ENCODE results near the gene ADAT3. TPM values are rescaled to one million over a fixed set of nuclear protein-coding genes. Genes with fewer than 3 reads are reported as not detected.
A peak's percentile ranks its signal among the peaks of the same experiment; 100 is the strongest.

Gene ADAT3
- total RNA-seq, result 6.3 TPM
- long read RNA-seq, partial matches to known transcripts, result 3 of 5 reads
- long read RNA-seq, other reads (novel, unspliced or antisense), result 2 of 5 reads

- H3K36me3 ChIP-seq, result no peaks in the 10 kb centered on the region
- intact Hi-C loops (cut with DNase I), result no loop called here
- H3K27me3 ChIP-seq, result no peaks in the 10 kb centered on the region
- H3K4me1 ChIP-seq, result peaks cover 27% of the 10 kb centered on the region
- no peak for TF ChIP-seq CTCF (IDR thresholded peaks at IDR 0.05)
- ATAC-seq (peak; percentile 95), DNase-seq (peak; percentile 100)
- H3K9me3 ChIP-seq, result no peaks in the 10 kb centered on the region
- peak within 1 kb of the TSS; percentile 71 for H3K27ac ChIP-seq
- peak within 1 kb of the TSS; percentile 63 for H3K4me3 ChIP-seq
These were observed at the start of gene ADAT3, which contains the start of gene SCAMP4 for GRCh38 chr19:1905110-1905862. Gene ADAT3 (plus strand): TSS chr19:1905399. CDS start chr19:1912048, 6,649 bp downstream. Gene SCAMP4 (plus strand): TSS chr19:1905399. CDS start chr19:1915020, 9,621 bp downstream.

GRCh38 chr19:1855828-1856255, 49.4 kb upstream of the ADAT3 start:
- no peak for DNase-seq

GRCh38 chr19:1856345-1856697, 48.9 kb upstream of the ADAT3 start:
- Histone ChIP-seq H3K36me3 (no peaks in the 10 kb centered on the region), H3K27me3 (no peaks in the 10 kb centered on the region), H3K4me1 (peaks cover 82% of the 10 kb centered on the region), H3K27ac (peak overlapping the region; percentile 94), H3K4me3 (peak overlapping the region; percentile 51), H3K9me3 (no peaks in the 10 kb centered on the region)
- TF ChIP-seq CTCF (IDR thresholded peaks at IDR 0.05), result no peak
- intact Hi-C loops (cut with DNase I), result no loop called here
- no peak for ATAC-seq
- DNase-seq, result no peak

More at GRCh38 chr19:1855828-1856255, 49.4 kb upstream of the ADAT3 start:
- peak overlapping the region; percentile 51 for H3K4me3 ChIP-seq
- H3K4me1 ChIP-seq, result peaks cover 79% of the 10 kb centered on the region
- no peaks in the 10 kb centered on the region for H3K9me3 ChIP-seq
- intact Hi-C loops (cut with DNase I), result no loop called here
- no peaks in the 10 kb centered on the region for H3K27me3 ChIP-seq
- no peak for TF ChIP-seq CTCF (IDR thresholded peaks at IDR 0.05)
- no peaks in the 10 kb centered on the region for H3K36me3 ChIP-seq
- H3K27ac ChIP-seq, result peak overlapping the region; percentile 94
- ATAC-seq, result no peak

GRCh38 chr19:1856698-1857603, 48.2 kb upstream of the ADAT3 start:
- Histone ChIP-seq H3K4me1 (peaks cover 89% of the 10 kb centered on the region), H3K36me3 (no peaks in the 10 kb centered on the region), H3K27me3 (no peaks in the 10 kb centered on the region), H3K27ac (peak overlapping the region; percentile 94), H3K4me3 (peak overlapping the region; percentile 51), H3K9me3 (no peaks in the 10 kb centered on the region)
- DNase-seq, result peak; percentile 92
- intact Hi-C loops (cut with DNase I), result no loop called here
- peak; percentile 63 for ATAC-seq
- no peak for TF ChIP-seq CTCF (IDR thresholded peaks at IDR 0.05)

- H3K4me3 ChIP-seq, result peak overlapping the region; percentile 51
- DNase-seq (no peak), ATAC-seq (no peak)
- H3K36me3 ChIP-seq, result no peaks in the 10 kb centered on the region
- no peaks in the 10 kb centered on the region for H3K9me3 ChIP-seq
- H3K27me3 ChIP-seq, result no peaks in the 10 kb centered on the region
- TF ChIP-seq CTCF (IDR thresholded peaks at IDR 0.05), result no peak
- peaks cover 84% of the 10 kb centered on the region for H3K4me1 ChIP-seq
- intact Hi-C loops (cut with DNase I), result no loop called here
- peak overlapping the region; percentile 94 for H3K27ac ChIP-seq
These were observed 47.4 kb upstream of the ADAT3 start for GRCh38 chr19:1857648-1858326.

Measured in upper lobe of right lung (tissue), 1 donor.